Lower leg skin (tissue), 4 donors: Measurements from ENCODE around the gene ZKSCAN5. TPM values are rescaled to one million over a fixed set of nuclear protein-coding genes. Genes with fewer than 3 reads are reported as not detected.

ENCODE experiments used
- DNase-seq, 2 donors: peaks; one replicate each; pipeline ENCODE4 v3.0.0-alpha.2; 2019; ENCODE audit warnings: low spot score in 2 of 2
- H3K4me3 ChIP-seq: fragments of 200-600 bp; sonication (generic); 2 replicates; pipeline ENCODE4 v1.5.1; 2017; ENCODE audit warnings: mild to moderate bottlenecking, low read depth; ENCODE audit not compliant: poor library complexity, severe bottlenecking
- POLR2A ChIP-seq, 2 donors: fragments of 450-650 bp; IDR thresholded peaks; one replicate each; pipeline ENCODE4 v1.6.1; 2016 to 2017; ENCODE audit warnings: antibody characterized with exemption in 2 of 2, mild to moderate bottlenecking in 1 of 2, moderate library complexity in 1 of 2
- WGBS, 2 donors: methylation state at CpG; one replicate each; pipeline ENCODE4 v1.1.5; 2018; 5-methylcytosine and 5-hydroxymethylcytosine counted together
- intact Hi-C: fragments of 100-400 bp; cut with DNase I; formaldehyde crosslinking; loops from one replicate; pipeline ENCODE4 v1.15.0; 2023; ENCODE audit warnings: low total_unique reads
- total RNA-seq, 4 donors: library from RNA; depleted of rRNA; stranded (reverse); fragments of >200 nt; gene quantifications; one replicate each; pipeline ENCODE4 v1.1.0, GENCODE V29; 2016
- TF ChIP-seq, protein P1 (sequence below), 3 donors: fragments of 450-650 bp; IDR thresholded peaks; one replicate each; pipeline ENCODE4 v1.5.1; 2016; ENCODE audit warnings: antibody characterized with exemption in 3 of 3, mild to moderate bottlenecking in 3 of 3, moderate library complexity in 2 of 3

ZKSCAN5 gene
- total RNA-seq, 4 donors from 2014 or later = 3.9 to 6.7 (median 5.7) TPM

DNA sequence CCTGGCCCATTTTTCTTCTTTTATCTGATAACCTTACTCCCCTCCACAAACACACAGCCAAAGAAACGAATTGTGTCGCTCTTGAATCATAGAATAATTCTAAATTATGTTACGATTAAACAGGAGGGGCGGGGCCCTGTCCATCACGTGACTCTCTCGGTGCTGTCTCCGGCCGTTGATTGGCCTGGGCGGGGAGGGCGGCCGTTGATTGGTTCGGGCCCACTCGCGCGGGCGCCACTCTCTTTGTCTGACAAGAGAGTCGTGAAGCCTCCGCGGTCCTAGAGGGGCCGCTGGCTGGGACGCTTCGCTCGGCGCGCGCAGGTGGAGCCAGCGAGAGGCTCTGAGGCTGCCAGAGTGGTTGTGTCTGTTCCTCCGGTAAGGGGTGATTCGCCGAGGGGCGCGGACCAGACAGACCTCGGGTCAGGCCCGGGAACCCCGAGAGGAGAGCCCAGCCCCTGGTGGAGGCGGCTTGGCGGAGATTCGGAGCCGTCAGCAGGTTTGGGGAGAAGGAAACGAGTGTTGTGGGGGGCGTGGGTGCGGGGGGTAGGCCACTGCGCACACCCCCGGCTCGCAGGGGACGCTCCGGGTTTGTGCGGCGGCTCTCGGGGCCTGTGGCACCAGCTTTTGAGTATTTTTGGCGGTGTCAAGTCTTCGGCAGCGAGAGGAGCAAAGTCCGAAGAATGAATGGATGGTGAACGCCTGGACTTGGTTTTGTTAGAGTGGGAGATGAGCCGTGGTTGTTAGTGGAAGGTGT is 31.7 kb upstream of the ZKSCAN5 start, which contains the start of gene ZNF789:
Gene ZNF789 (plus strand): TSS at position 330 of the 754 bp plus-strand sequence. CDS start 3,567 bp downstream, outside the sequence.
- no peak for TF ChIP-seq POLR2A (IDR thresholded peaks at IDR 0.05)
- TF ChIP-seq, protein P1, sequence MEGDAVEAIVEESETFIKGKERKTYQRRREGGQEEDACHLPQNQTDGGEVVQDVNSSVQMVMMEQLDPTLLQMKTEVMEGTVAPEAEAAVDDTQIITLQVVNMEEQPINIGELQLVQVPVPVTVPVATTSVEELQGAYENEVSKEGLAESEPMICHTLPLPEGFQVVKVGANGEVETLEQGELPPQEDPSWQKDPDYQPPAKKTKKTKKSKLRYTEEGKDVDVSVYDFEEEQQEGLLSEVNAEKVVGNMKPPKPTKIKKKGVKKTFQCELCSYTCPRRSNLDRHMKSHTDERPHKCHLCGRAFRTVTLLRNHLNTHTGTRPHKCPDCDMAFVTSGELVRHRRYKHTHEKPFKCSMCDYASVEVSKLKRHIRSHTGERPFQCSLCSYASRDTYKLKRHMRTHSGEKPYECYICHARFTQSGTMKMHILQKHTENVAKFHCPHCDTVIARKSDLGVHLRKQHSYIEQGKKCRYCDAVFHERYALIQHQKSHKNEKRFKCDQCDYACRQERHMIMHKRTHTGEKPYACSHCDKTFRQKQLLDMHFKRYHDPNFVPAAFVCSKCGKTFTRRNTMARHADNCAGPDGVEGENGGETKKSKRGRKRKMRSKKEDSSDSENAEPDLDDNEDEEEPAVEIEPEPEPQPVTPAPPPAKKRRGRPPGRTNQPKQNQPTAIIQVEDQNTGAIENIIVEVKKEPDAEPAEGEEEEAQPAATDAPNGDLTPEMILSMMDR (IDR thresholded peaks at IDR 0.05) = no peak
- DNase-seq = peak; percentile 98 to 100
- 0 to 1% methylated on average over 48 to 54 of the region's 56 CpGs for WGBS, 2 donors
- intact Hi-C loops = no loop called here
- H3K4me3 ChIP-seq = peak within 1 kb of the TSS; percentile 81

DNA sequence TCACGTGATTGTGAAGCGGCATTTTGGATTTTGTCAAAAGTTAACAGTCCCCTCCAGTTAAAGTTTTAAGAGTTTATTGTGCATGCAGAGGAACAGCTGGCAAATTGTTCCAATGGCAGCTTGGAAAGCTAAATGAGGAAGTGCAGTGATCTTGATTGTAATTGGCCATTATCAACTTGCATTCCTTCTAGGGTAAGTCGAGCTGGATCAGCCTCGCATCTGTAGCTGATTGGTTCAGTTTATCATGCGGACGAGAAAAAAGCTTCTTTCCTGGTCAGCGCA is 31.2 kb upstream of the ZKSCAN5 start:
- no peak for DNase-seq

DNA sequence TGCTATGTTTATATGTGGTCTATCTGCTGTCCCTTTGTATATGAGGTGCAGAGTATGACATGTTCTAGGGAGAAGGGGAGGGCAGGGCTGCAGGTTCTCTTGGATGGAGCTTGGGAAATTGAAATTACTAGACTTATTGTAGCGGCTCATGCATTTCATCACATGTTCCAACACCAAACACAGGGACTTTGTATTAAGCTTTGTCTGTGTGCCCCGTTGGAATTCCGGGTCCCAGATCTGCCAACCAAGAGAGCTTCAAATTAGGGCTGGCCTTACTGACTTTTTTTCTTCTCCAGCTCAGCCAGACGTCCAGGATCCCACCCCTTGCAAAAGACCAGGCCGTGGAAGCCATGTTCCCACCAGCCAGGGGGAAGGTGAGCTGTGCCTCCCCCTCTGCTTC is 28.4 kb upstream of the ZKSCAN5 start:
- no peak overlapping the region for H3K4me3 ChIP-seq
- TF ChIP-seq POLR2A (IDR thresholded peaks at IDR 0.05) = no peak
- TF ChIP-seq, protein P1 (IDR thresholded peaks at IDR 0.05) = no peak
- intact Hi-C loops = no loop called here
- 64 to 77% methylated on average over 5 of the region's 5 CpGs for WGBS, 2 donors
- DNase-seq = no peak

More for the DNA sequence above, 31.2 kb upstream of the ZKSCAN5 start:
- WGBS, 2 donors = 1 to 3% methylated on average over 7 of the region's 7 CpGs
- no peak for TF ChIP-seq POLR2A (IDR thresholded peaks at IDR 0.05)
- TF ChIP-seq, protein P1 (IDR thresholded peaks at IDR 0.05) = no peak
- intact Hi-C loops = no loop called here
- H3K4me3 ChIP-seq = peak overlapping the region; percentile 81

DNA sequence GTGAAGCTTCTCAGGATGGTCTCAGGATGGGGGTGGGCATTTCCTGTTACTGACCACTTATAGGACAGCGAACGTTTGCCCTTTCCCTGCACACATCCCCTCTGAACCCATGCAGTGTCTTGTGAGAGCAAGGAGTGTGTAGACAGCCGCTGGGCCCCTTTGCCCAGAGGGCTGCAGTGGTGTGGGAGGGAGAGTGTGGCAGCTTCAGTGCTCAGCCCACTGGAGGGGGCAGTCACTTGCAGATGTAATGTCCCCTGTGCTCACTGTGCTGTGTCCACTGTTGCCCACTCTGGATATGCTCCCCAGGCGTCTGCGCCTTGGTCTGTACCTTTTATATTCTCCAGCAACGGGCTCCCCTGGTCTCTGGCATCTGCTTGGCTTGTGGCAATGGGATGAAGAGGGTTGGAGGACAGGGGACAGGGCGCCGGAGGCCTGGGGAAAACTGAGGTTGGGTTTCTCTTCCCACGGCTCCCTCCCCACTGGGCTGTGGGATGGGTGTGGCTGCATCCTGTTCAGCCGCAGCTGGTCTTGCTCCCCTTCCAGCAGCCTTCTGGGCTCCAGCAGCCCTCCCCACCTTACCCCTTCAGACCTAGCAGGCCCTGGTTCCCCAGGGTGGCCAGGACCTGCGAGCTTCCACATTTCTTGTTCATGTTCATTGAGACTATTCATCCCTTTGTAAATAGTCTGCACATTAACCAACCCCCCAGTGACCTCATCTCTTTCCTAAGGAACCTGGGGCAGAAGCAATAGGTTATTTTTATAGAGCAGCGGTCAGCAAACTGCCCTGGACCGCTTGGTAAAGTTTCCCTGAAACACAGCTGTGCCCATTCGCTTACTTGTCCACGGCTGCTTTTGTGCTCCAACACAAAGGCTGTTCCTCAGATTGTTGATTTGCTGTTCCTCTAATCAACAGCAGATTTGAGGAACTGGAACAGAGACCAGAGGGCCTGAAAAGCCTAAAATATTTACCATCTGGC is 25.7 kb upstream of the ZKSCAN5 start:
- intact Hi-C loops = no loop called here
- TF ChIP-seq POLR2A (IDR thresholded peaks at IDR 0.05) = no peak
- TF ChIP-seq, protein P1 (IDR thresholded peaks at IDR 0.05) = no peak
- WGBS, 2 donors = 51 to 58% methylated on average over 15 of the region's 15 CpGs
- DNase-seq = no peak
- no peak overlapping the region for H3K4me3 ChIP-seq

DNA sequence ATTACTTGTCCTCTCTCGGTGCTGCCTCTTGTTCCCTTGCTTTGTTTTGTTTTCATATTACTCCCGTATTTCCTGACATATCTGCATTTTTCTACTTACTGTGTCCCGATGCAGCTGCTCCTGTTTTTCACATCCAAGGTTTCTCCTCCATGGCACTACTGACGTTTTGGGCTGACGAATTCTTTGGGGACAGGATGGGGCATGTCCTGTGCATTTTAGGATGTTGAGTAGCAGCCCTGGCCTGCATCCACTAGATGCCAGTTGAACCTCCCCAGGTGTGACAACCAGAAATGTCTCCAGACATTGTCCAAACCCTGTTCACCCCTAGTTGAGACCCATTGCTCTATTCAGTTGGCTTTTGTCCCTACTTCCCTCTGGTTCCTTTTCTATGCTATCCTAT is 19.4 kb upstream of the ZKSCAN5 start:
- no peak overlapping the region for H3K4me3 ChIP-seq
- 46 to 58% methylated on average over 5 of the region's 5 CpGs for WGBS, 2 donors
- TF ChIP-seq POLR2A (IDR thresholded peaks at IDR 0.05) = no peak
- TF ChIP-seq, protein P1 (IDR thresholded peaks at IDR 0.05) = no peak
- DNase-seq = no peak
- intact Hi-C loops = no loop called here
